Measurements from ENCODE around the gene FKBP2. TPM values are rescaled to one million over a fixed set of nuclear protein-coding genes. Genes with fewer than 3 reads are reported as not detected.

Gene FKBP2
- total RNA-seq, 4 donors from 2014 or later = 45.5 to 78.3 (median 58.4) TPM

DNA sequence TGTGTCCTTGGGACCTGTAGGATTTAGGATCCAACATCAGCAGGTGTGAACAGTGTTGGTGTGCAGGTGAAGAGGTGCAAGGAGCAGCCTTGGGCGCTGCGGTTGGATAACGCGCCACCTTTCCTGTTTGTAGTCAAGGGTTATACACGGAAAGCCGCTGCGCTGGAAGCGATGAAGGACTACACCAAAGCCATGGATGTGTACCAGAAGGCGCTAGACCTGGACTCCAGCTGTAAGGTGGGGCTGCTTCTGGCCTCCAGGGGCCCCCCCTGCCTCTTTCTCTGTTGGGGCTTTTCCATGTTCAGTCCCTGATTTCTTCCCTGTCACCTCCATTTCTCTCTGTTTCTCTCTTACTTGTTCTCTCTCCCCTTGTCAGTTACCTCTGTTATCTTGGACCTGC lies 37.9 kb upstream of the FKBP2 start:
- Histone ChIP-seq H3K36me3 (peaks cover 0 to 89% of the 10 kb centered on the region in 2 donors), H3K27ac (no peak overlapping the region), H3K27me3 (no peaks in the 10 kb centered on the region), H3K4me1 (peaks cover 0 to 42% (median 3%) of the 10 kb centered on the region in 3 donors), H3K9me3 (no peaks in the 10 kb centered on the region), H3K4me3 (no peak overlapping the region)
- WGBS, 2 donors (ENCODE audit: low coverage in 1 of 2) = 48% methylated on average over 2 of the region's 9 CpGs; no CpG with 5 or more reads in 1 of the 2 donors
- no peak for TF ChIP-seq EP300 (IDR thresholded peaks at IDR 0.05)
- TF ChIP-seq POLR2A (IDR thresholded peaks at IDR 0.05) = no peak
- no peak for TF ChIP-seq POLR2AphosphoS5 (IDR thresholded peaks at IDR 0.05)
- no peak for ATAC-seq

DNA sequence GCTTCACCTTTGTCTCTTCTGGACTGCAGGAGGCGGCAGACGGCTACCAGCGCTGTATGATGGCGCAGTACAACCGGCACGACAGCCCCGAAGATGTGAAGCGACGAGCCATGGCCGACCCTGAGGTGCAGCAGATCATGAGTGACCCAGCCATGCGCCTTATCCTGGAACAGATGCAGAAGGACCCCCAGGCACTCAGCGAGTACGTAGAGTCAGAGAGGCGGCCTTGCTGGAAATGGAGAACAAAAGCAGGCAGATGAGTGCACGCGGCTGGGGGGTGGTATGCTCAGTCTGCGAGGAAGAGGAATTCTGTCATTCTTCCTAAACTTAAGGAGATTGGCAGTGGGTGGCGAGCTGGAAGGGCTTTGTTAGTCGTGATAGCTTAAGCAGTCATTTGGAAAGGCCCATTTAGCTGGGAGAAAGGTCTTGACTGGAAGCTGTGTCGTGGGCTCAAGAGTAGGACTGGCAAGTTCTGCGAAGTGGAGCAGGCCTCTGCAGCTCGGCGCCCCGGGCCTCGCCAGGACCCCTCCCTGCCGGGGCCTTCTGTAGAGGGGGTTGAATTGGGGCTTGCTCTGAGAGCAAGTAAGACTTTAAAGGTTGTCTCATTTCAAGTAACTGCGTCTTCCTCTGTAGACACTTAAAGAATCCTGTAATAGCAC lies 37.3 kb upstream of the FKBP2 start:
- Histone ChIP-seq H3K36me3 (peaks cover 0 to 83% of the 10 kb centered on the region in 2 donors), H3K4me3 (no peak overlapping the region), H3K9me3 (no peaks in the 10 kb centered on the region), H3K27me3 (no peaks in the 10 kb centered on the region), H3K4me1 (peaks cover 0 to 47% (median 3%) of the 10 kb centered on the region in 3 donors), H3K27ac (peak overlapping the region in 1 of 4 donors; percentile 46)
- no peak for ATAC-seq
- TF ChIP-seq EP300 (IDR thresholded peaks at IDR 0.05) (no peak), POLR2AphosphoS5 (IDR thresholded peaks at IDR 0.05) (no peak)
- WGBS, 2 donors (ENCODE audit: low coverage in 1 of 2) = 78 to 89% methylated on average over 9 to 16 of the region's 27 CpGs

DNA sequence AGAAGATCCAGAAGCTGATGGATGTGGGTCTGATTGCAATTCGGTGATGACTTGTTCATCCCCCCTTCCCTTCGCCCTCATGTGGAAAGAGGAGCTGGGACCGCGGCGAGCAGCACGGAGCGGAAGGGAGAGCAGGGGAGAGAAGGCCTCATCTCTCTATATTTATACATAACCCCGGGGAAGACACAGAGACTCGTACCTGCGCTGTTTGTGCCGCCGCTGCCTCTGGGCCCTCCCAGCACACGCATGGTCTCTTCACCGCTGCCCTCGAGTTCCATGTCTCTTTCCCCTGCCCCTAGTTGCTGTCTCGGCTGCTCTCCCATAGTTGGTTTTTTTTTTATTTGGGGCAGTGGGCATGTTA lies 36.8 kb upstream of the FKBP2 start:
- peaks cover 0 to 78% of the 10 kb centered on the region in 2 donors for H3K36me3 ChIP-seq
- 73% methylated on average over 15 of the region's 16 CpGs; no CpG with 5 or more reads in 1 of the 2 donors for WGBS, 2 donors (ENCODE audit: low coverage in 1 of 2)

DNA sequence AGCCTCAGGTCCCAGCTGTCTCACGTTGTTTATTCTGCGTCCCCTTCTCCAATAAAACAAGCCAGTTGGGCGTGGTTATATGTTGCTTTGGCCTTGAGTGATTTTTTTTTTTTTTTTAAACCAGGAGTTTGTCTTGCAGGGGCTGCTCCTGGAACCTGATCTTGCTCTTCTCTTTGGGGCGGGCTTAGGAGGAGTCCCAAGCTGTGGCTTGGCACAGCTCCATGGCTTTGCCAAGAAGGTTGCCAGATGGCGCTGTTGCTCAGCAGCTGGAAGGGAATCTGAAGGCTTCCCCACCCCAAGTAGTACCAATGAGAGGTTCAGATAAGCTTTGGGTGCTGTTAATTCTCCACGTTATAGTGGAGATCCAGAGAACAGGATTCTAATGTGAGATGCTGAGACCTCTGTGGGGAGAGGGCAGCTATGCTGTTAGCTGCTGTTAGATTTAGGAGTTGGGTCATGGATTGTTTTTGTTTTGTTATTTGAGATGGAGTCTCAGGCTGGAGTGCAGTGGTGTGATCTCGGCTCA lies 36.4 kb upstream of the FKBP2 start:
- H3K4me3 ChIP-seq = no peak overlapping the region
- no peaks in the 10 kb centered on the region for H3K9me3 ChIP-seq
- H3K4me1 ChIP-seq = peaks cover 0 to 48% (median 3%) of the 10 kb centered on the region in 3 donors
- peak; percentile 76 for ATAC-seq
- peak overlapping the region in 1 of 4 donors; percentile 46 for H3K27ac ChIP-seq
- no peaks in the 10 kb centered on the region for H3K27me3 ChIP-seq
- H3K36me3 ChIP-seq = peaks cover 0 to 74% of the 10 kb centered on the region in 2 donors
- TF ChIP-seq, protein P1, sequence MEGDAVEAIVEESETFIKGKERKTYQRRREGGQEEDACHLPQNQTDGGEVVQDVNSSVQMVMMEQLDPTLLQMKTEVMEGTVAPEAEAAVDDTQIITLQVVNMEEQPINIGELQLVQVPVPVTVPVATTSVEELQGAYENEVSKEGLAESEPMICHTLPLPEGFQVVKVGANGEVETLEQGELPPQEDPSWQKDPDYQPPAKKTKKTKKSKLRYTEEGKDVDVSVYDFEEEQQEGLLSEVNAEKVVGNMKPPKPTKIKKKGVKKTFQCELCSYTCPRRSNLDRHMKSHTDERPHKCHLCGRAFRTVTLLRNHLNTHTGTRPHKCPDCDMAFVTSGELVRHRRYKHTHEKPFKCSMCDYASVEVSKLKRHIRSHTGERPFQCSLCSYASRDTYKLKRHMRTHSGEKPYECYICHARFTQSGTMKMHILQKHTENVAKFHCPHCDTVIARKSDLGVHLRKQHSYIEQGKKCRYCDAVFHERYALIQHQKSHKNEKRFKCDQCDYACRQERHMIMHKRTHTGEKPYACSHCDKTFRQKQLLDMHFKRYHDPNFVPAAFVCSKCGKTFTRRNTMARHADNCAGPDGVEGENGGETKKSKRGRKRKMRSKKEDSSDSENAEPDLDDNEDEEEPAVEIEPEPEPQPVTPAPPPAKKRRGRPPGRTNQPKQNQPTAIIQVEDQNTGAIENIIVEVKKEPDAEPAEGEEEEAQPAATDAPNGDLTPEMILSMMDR (IDR thresholded peaks at IDR 0.05) = peak in 3 of 4 experiments; percentile 71 to 82 (median 72)
- no peak for TF ChIP-seq POLR2A (IDR thresholded peaks at IDR 0.05)
- no peak for TF ChIP-seq EP300 (IDR thresholded peaks at IDR 0.05)
- TF ChIP-seq POLR2AphosphoS5 (IDR thresholded peaks at IDR 0.05) = peak; percentile 90
- WGBS, 2 donors (ENCODE audit: low coverage in 1 of 2) = 15 to 17% methylated on average over 2 to 5 of the region's 7 CpGs

More for the DNA sequence above, 36.8 kb upstream of the FKBP2 start:
- ATAC-seq = no peak
- TF ChIP-seq POLR2AphosphoS5 (IDR thresholded peaks at IDR 0.05) (no peak), POLR2A (IDR thresholded peaks at IDR 0.05) (no peak)
- TF ChIP-seq, protein P1 (IDR thresholded peaks at IDR 0.05) = no peak
- no peaks in the 10 kb centered on the region for H3K9me3 ChIP-seq
- H3K4me1 ChIP-seq = peaks cover 0 to 48% (median 3%) of the 10 kb centered on the region in 3 donors
- peak overlapping the region in 1 of 4 donors; percentile 46 for H3K27ac ChIP-seq
- H3K27me3 ChIP-seq = no peaks in the 10 kb centered on the region
- no peak overlapping the region for H3K4me3 ChIP-seq

DNA sequence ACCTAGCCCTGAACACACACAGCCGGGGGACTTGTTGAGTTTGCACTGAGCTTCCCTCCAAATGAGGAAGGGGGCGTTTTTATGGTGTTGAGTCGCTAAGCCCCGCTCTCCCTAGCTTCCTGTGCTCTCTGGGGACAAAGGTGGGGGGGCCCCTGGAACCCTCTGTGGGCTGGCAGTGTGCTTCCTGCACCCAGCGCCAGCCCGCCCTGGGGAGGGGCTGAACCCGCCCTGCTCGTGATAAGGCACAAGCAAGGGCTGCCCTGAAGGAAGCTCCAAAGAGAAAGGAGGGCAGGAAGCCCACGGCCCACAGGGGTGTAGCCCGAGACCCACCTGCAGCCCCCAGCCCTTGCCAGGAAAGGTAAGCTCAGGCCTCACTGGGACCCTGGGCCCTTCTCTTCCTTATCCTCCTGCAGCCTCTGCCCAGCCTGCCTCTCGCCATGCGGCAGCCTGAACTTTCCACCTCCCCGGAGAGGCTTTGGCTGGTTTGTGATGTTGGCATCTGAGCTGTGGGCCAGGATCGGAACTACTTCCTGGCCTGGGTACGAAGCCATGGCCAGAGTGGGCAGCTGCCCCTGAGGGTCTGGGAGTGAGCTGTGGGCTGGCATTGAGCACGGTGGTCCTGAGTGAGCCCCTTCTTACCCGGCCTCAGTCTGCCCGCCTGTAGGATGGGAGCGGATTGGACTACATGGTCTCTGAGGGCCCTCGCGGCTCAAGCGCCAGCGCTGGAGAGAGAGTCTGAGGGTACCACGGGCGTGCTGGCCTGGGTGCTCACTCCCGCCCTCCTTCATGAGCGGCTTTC lies 34.2 kb upstream of the FKBP2 start, which contains the start of gene FERMT3:
TSS of gene FERMT3 (plus strand) at position 265 of the 799 bp plus-strand sequence. CDS start 644 bp downstream, outside the sequence.
- Histone ChIP-seq H3K9me3 (no peaks in the 10 kb centered on the region), H3K27me3 (no peaks in the 10 kb centered on the region), H3K4me1 (peaks cover 0 to 48% (median 3%) of the 10 kb centered on the region in 3 donors), H3K36me3 (peaks cover 0 to 66% of the 10 kb centered on the region in 2 donors), H3K27ac (peak within 1 kb of the TSS in 3 of 4 donors; percentile 76 to 77 (median 76)), H3K4me3 (peak within 1 kb of the TSS; percentile 1 to 46)
- no peak for ATAC-seq
- TF ChIP-seq EP300 (IDR thresholded peaks at IDR 0.05) (no peak), POLR2A (IDR thresholded peaks at IDR 0.05) (peak in 1 of 2 donors; percentile 12)
- WGBS, 2 donors (ENCODE audit: low coverage in 1 of 2) = 40% methylated on average over 1 of the region's 27 CpGs; no CpG with 5 or more reads in 1 of the 2 donors
